Hematopoietic multipotent progenitor cell (in vitro differentiated cells): ENCODE measurements around the gene RAG2. TPM values are rescaled to one million over a fixed set of nuclear protein-coding genes. Genes with fewer than 3 reads are reported as not detected.

ENCODE experiments used
- DNase-seq, 3 donors: peaks; one replicate each; pipeline ENCODE4 v3.0.0-alpha.2; 2011 to 2015; ENCODE audit warnings: low read depth in 2 of 3, low spot score in 2 of 3
- total RNA-seq: library from RNA; depleted of rRNA; stranded (reverse); fragments of >200 nt; gene quantifications from one replicate; pipeline ENCODE4 v1.2.3, GENCODE V29; 2012

Gene RAG2
- total RNA-seq, result 0.27 TPM

- no peak for DNase-seq
These were observed at the start of gene RAG2 for GRCh38 chr11:36598051-36598450. TSS of gene RAG2 (minus strand) at chr11:36598236. CDS start at chr11:36594168, 4,068 bp downstream.

GRCh38 chr11:36638556-36638955, 40.5 kb upstream of the RAG2 start:
- no peak for DNase-seq

- no peak for DNase-seq
These were observed 37.2 kb upstream of the RAG2 start for GRCh38 chr11:36635066-36635862.

- DNase-seq, result no peak
These were observed 33.7 kb upstream of the RAG2 start for GRCh38 chr11:36631774-36632173.

- DNase-seq, result no peak
These were observed 30.8 kb upstream of the RAG2 start for GRCh38 chr11:36628765-36629244.

GRCh38 chr11:36628141-36628540, 30.1 kb upstream of the RAG2 start:
- no peak for DNase-seq

GRCh38 chr11:36627471-36627870, 29.4 kb upstream of the RAG2 start:
- no peak for DNase-seq

GRCh38 chr11:36627006-36627405, 29.0 kb upstream of the RAG2 start:
- no peak for DNase-seq

- no peak for DNase-seq
These were observed 25.5 kb upstream of the RAG2 start for GRCh38 chr11:36623494-36623893.

- DNase-seq, result peak in 2 of 3 donors; percentile 58 to 84
These were observed 24.5 kb upstream of the RAG2 start for GRCh38 chr11:36622431-36623136.

GRCh38 chr11:36620246-36620645, 22.2 kb upstream of the RAG2 start:
- no peak for DNase-seq

- peak in 1 of 3 donors; percentile 46 for DNase-seq
These were observed 21.5 kb upstream of the RAG2 start for GRCh38 chr11:36619502-36619901.

- DNase-seq, result no peak
These were observed 20.5 kb upstream of the RAG2 start for GRCh38 chr11:36618363-36619047.

- DNase-seq, result no peak
These were observed 19.7 kb upstream of the RAG2 start for GRCh38 chr11:36617543-36618362.

GRCh38 chr11:36615826-36616225, 17.8 kb upstream of the RAG2 start:
- no peak for DNase-seq

GRCh38 chr11:36609383-36609782, 11.3 kb upstream of the RAG2 start:
- no peak for DNase-seq

- DNase-seq, result no peak
These were observed 10.6 kb upstream of the RAG2 start for GRCh38 chr11:36608491-36609199.

- no peak for DNase-seq
These were observed 7.5 kb upstream of the RAG2 start for GRCh38 chr11:36605221-36606216.

- no peak for DNase-seq
These were observed 4.1 kb upstream of the RAG2 start for GRCh38 chr11:36602135-36602534.
